HEK293 (cell line): ENCODE measurements around the gene NSUN6.

Experiments used
- CTCF ChIA-PET: fragments of 350-600 bp; formaldehyde crosslinking; extraction: SDS; loops from one replicate; lab custom pipeline; 2021; ENCODE audit warnings: antibody characterized with exemption; lab: Yijun Ruan, JAX
- POLR2A ChIA-PET: fragments of 300-600 bp; formaldehyde crosslinking; extraction: SDS; loops from one replicate; lab custom pipeline; 2020; ENCODE audit warnings: antibody characterized with exemption, inconsistent platforms; lab: Yijun Ruan, JAX
- H3K27ac ChIP-seq: fragments of 200-500 bp; sonication (Bioruptor generic); 2 replicates; pipeline ENCODE4 v1.5.1; 2014; ENCODE audit warnings: low read depth, low read length, control low read depth, inconsistent platforms; ENCODE audit errors: extremely low read depth
- H3K36me3 ChIP-seq, 2 experiments: fragments of 200-500 bp in 1 of 2; sonication (Bioruptor generic) in 1 of 2; 1 replicate in 1 of 2; 2 replicates in 1 of 2; pipeline ENCODE4 v1.5.1; 2014 to 2017; ENCODE audit warnings: inconsistent platforms in 2 of 2, low read length in 2 of 2; ENCODE audit not compliant: control insufficient read depth in 2 of 2, insufficient read depth in 1 of 2
- H3K4me1 ChIP-seq: fragments of 200-500 bp; sonication (Bioruptor generic); 2 replicates; pipeline ENCODE4 v1.5.1; 2014; ENCODE audit warnings: mild to moderate bottlenecking, low read length, inconsistent platforms; ENCODE audit not compliant: control insufficient read depth, insufficient read depth
- H3K4me3 ChIP-seq: 2 replicates; pipeline ENCODE4 v1.5.1; 2011; ENCODE audit warnings: low read depth, mild to moderate bottlenecking, control low read depth, low read length, moderate library complexity
- H3K9me3 ChIP-seq: fragments of 200-500 bp; sonication (Bioruptor generic); 2 replicates; pipeline ENCODE4 v1.5.1; 2014; ENCODE audit warnings: low read depth, low read length, inconsistent platforms; ENCODE audit not compliant: control insufficient read depth, insufficient read depth
- GLIS2 ChIP-seq: fragments of 450-650 bp; formaldehyde crosslinking; IDR thresholded peaks from 2 replicates; pipeline ENCODE4 v1.5.1; 2016; ENCODE audit warnings: missing biosample characterization, missing genetic modification characterization
- KLF7 ChIP-seq: fragments of 450-650 bp; formaldehyde crosslinking; IDR thresholded peaks from 2 replicates; pipeline ENCODE4 v1.5.1; 2016; ENCODE audit warnings: missing biosample characterization, missing genetic modification characterization, borderline replicate concordance
- MYNN ChIP-seq: fragments of 450-650 bp; formaldehyde crosslinking; IDR thresholded peaks from 2 replicates; pipeline ENCODE4 v1.5.1; 2016; ENCODE audit warnings: missing biosample characterization, missing genetic modification characterization, borderline replicate concordance
- MZF1 ChIP-seq: fragments of 450-650 bp; formaldehyde crosslinking; IDR thresholded peaks from 2 replicates; pipeline ENCODE4 v1.5.1; 2017; ENCODE audit warnings: missing biosample characterization, missing genetic modification characterization, borderline replicate concordance
- REST ChIP-seq: fragments of 450-650 bp; formaldehyde crosslinking; IDR thresholded peaks from 2 replicates; pipeline ENCODE4 v1.5.1; 2016; ENCODE audit warnings: missing biosample characterization, missing genetic modification characterization
- ZBTB11 ChIP-seq: fragments of 450-650 bp; formaldehyde crosslinking; conservative IDR thresholded peaks from 2 replicates; pipeline ENCODE4 v1.5.1; 2016; ENCODE audit warnings: low read depth, missing biosample characterization, missing genetic modification characterization
- ZBTB7A ChIP-seq: fragments of 450-650 bp; formaldehyde crosslinking; IDR thresholded peaks from 2 replicates; pipeline ENCODE4 v1.5.1; 2016; ENCODE audit warnings: low read depth, missing biosample characterization, missing genetic modification characterization
- ZFP3 ChIP-seq: fragments of 450-650 bp; formaldehyde crosslinking; IDR thresholded peaks from 2 replicates; pipeline ENCODE4 v1.5.1; 2016; ENCODE audit warnings: low read depth, missing biosample characterization, missing genetic modification characterization
- ZNF121 ChIP-seq: fragments of 450-650 bp; formaldehyde crosslinking; IDR thresholded peaks from 2 replicates; pipeline ENCODE4 v1.5.1; 2016; ENCODE audit warnings: missing biosample characterization, missing genetic modification characterization
- ZNF175 ChIP-seq: fragments of 450-650 bp; formaldehyde crosslinking; IDR thresholded peaks from 2 replicates; pipeline ENCODE4 v1.5.1; 2016; ENCODE audit warnings: missing biosample characterization, missing genetic modification characterization
- ZNF2 ChIP-seq: fragments of 450-650 bp; formaldehyde crosslinking; IDR thresholded peaks from 2 replicates; pipeline ENCODE4 v1.5.1; 2016; ENCODE audit warnings: missing biosample characterization, missing genetic modification characterization
- ZNF202 ChIP-seq: fragments of 450-650 bp; formaldehyde crosslinking; IDR thresholded peaks from 2 replicates; pipeline ENCODE4 v1.5.1; 2016; ENCODE audit warnings: missing biosample characterization, missing genetic modification characterization, borderline replicate concordance
- ZNF26 ChIP-seq: fragments of 450-650 bp; formaldehyde crosslinking; IDR thresholded peaks from 2 replicates; pipeline ENCODE4 v1.5.1; 2016; ENCODE audit warnings: missing biosample characterization, missing genetic modification characterization
- ZNF292 ChIP-seq: fragments of 450-650 bp; formaldehyde crosslinking; IDR thresholded peaks from 2 replicates; pipeline ENCODE4 v1.5.1; 2016; ENCODE audit warnings: low read depth, missing biosample characterization, missing genetic modification characterization, borderline replicate concordance
- ZNF354C ChIP-seq: fragments of 450-650 bp; formaldehyde crosslinking; IDR thresholded peaks from 2 replicates; pipeline ENCODE4 v1.5.1; 2016; ENCODE audit warnings: missing biosample characterization, missing genetic modification characterization, low read depth, borderline replicate concordance
- ZNF449 ChIP-seq: fragments of 450-650 bp; formaldehyde crosslinking; IDR thresholded peaks from 2 replicates; pipeline ENCODE4 v1.5.1; 2017; ENCODE audit warnings: missing biosample characterization, mild to moderate bottlenecking, missing genetic modification characterization, moderate library complexity
- ZNF610 ChIP-seq: fragments of 450-650 bp; formaldehyde crosslinking; IDR thresholded peaks from 2 replicates; pipeline ENCODE4 v1.5.1; 2016; ENCODE audit warnings: missing biosample characterization, missing genetic modification characterization, borderline replicate concordance
- ZNF629 ChIP-seq: fragments of 450-650 bp; formaldehyde crosslinking; IDR thresholded peaks from 2 replicates; pipeline ENCODE4 v1.5.1; 2017; ENCODE audit warnings: missing biosample characterization, missing genetic modification characterization
- ZNF768 ChIP-seq: fragments of 450-650 bp; formaldehyde crosslinking; IDR thresholded peaks from 2 replicates; pipeline ENCODE4 v1.5.1; 2018; ENCODE audit warnings: missing biosample characterization, mild to moderate bottlenecking, missing genetic modification characterization
- ZNF777 ChIP-seq: fragments of 450-650 bp; formaldehyde crosslinking; IDR thresholded peaks from 2 replicates; pipeline ENCODE4 v1.5.1; 2017; ENCODE audit warnings: missing biosample characterization, missing genetic modification characterization, borderline replicate concordance

The NSUN6 gene

GRCh38 chr10:18651324-18652007, at the start of gene NSUN6 (continued):
- TF ChIP-seq ZNF629 (tag by site-specific recombination) = peak; percentile 95

GRCh38 chr10:18699849-18700840, 48.8 kb upstream of the NSUN6 start:
- ChIA-PET CTCF (interaction anchor here (0.6 to 0.8 kb wide), 2 partner anchors 102 to 1451 kb away, joined by 3 read pairs; no protein-coding TSS in a partner anchor), POLR2A (no interaction called here)
- Histone ChIP-seq H3K4me3 (no peak overlapping the region), H3K4me1 (no peaks in the 10 kb centered on the region), H3K9me3 (no peaks in the 10 kb centered on the region), H3K27ac (no peak overlapping the region), H3K36me3 (no peaks in the 10 kb centered on the region)
- TF ChIP-seq ZNF175 (tag by site-specific recombination) = no peak
- TF ChIP-seq ZNF202 (tag by site-specific recombination) = no peak
- TF ChIP-seq ZFP3 = no peak
- TF ChIP-seq ZBTB11 (tag by site-specific recombination) = no peak
- no peak for TF ChIP-seq ZNF292 (tag by site-specific recombination)
- TF ChIP-seq ZNF777 = no peak
- no peak for TF ChIP-seq REST (tag by site-specific recombination)
- TF ChIP-seq ZNF768 (tag by site-specific recombination) = no peak
- TF ChIP-seq KLF7 (tag by site-specific recombination) = no peak

GRCh38 chr10:18690541-18690940, 39.2 kb upstream of the NSUN6 start:
- Histone ChIP-seq H3K27ac (no peak overlapping the region), H3K36me3 (no peaks in the 10 kb centered on the region), H3K9me3 (no peaks in the 10 kb centered on the region), H3K4me1 (no peaks in the 10 kb centered on the region), H3K4me3 (no peak overlapping the region)
- CTCF ChIA-PET = interaction anchor here (0.6 kb wide), 1 partner anchor 253 kb away, joined by 3 read pairs; no protein-coding TSS in a partner anchor
- POLR2A ChIA-PET = no interaction called here
- TF ChIP-seq ZNF354C (tag by site-specific recombination) (no peak), ZNF26 (tag by site-specific recombination) (no peak), MYNN (no peak), ZNF610 (tag by site-specific recombination) (no peak), ZNF2 (tag by site-specific recombination) (no peak), MZF1 (no peak), ZBTB7A (tag by site-specific recombination) (no peak), ZNF121 (tag by site-specific recombination) (no peak), GLIS2 (tag by site-specific recombination) (no peak), ZNF449 (tag by site-specific recombination) (no peak)
